Measurements from ENCODE around the gene CNTROB. TPM values are rescaled to one million over a fixed set of nuclear protein-coding genes. Genes with fewer than 3 reads are reported as not detected.

Gene CNTROB
- total RNA-seq, 1 experiment from 2014 or later, result 27.5 TPM

- Histone ChIP-seq H3K9me2 (replicated peaks; ENCODE audit: low read length) (no peaks in the 10 kb centered on the region), H3K4me2 (ENCODE audit: low read length) (no peak overlapping the region), H3K36me3 (ENCODE audit: low read depth, low read length) (no peaks in the 10 kb centered on the region; the same call in none of the 2 replicates), H3K4me3 (ENCODE audit: low read length) (no peak overlapping the region), H3K4me1 (ENCODE audit: insufficient read depth, low read length) (no peaks in the 10 kb centered on the region), H3K79me2 (ENCODE audit: low read length) (no peaks in the 10 kb centered on the region), H3K27ac (ENCODE audit: low read length) (no peak overlapping the region), H3K27me3 (ENCODE audit: low read length) (no peaks in the 10 kb centered on the region), H3F3A (ENCODE audit: low read length, unreplicated experiment) (no peaks in the 10 kb centered on the region), H3K9ac (ENCODE audit: low read length) (no peak overlapping the region), H4K20me1 (ENCODE audit: low read length) (no peaks in the 10 kb centered on the region), H3K9me3 (ENCODE audit: low read length) (no peaks in the 10 kb centered on the region), H2AFZ (ENCODE audit: low read length) (no peak overlapping the region)
- ATAC-seq, result no peak
- POLR2A ChIA-PET (ENCODE audit: unreplicated experiment), result no interaction called here
- BruUV-seq (replicated peaks), result no TSS peak
- CTCF ChIA-PET, result no interaction called here
- TF ChIP-seq EZH2 (IDR thresholded peaks at IDR 0.05; ENCODE audit: low read length, unreplicated experiment) (no peak), EZH2phosphoT487 (IDR thresholded peaks at IDR 0.05; ENCODE audit: borderline replicate concordance, low read length) (no peak), CTCF (conservative IDR thresholded peaks at IDR 0.05; ENCODE audit: low read depth, low read length) (no peak)
- no peak for DNase-seq
- intact Hi-C loops (cut with micrococcal nuclease), result no loop called here
Measured at GRCh38 chr17:7945651-7946050, 13.6 kb downstream of the CNTROB start.

- CTCF ChIA-PET, result no interaction called here
- ATAC-seq, result no peak
- TF ChIP-seq EZH2phosphoT487 (IDR thresholded peaks at IDR 0.05; ENCODE audit: borderline replicate concordance, low read length) (no peak), CTCF (conservative IDR thresholded peaks at IDR 0.05; ENCODE audit: low read depth, low read length) (no peak), EZH2 (IDR thresholded peaks at IDR 0.05; ENCODE audit: low read length, unreplicated experiment) (no peak)
- DNase-seq, result no peak
- Histone ChIP-seq H3K9me3 (ENCODE audit: low read length) (no peaks in the 10 kb centered on the region), H3K27me3 (ENCODE audit: low read length) (no peaks in the 10 kb centered on the region), H3K36me3 (ENCODE audit: low read depth, low read length) (no peaks in the 10 kb centered on the region; the same call in none of the 2 replicates), H2AFZ (ENCODE audit: low read length) (no peak overlapping the region), H4K20me1 (ENCODE audit: low read length) (no peaks in the 10 kb centered on the region), H3K4me1 (ENCODE audit: insufficient read depth, low read length) (no peaks in the 10 kb centered on the region), H3K9me2 (replicated peaks; ENCODE audit: low read length) (no peaks in the 10 kb centered on the region), H3K4me3 (ENCODE audit: low read length) (no peak overlapping the region), H3K9ac (ENCODE audit: low read length) (no peak overlapping the region), H3K79me2 (ENCODE audit: low read length) (no peaks in the 10 kb centered on the region), H3K27ac (ENCODE audit: low read length) (no peak overlapping the region), H3F3A (ENCODE audit: low read length, unreplicated experiment) (no peaks in the 10 kb centered on the region), H3K4me2 (ENCODE audit: low read length) (no peak overlapping the region)
- BruUV-seq (replicated peaks), result no TSS peak
- POLR2A ChIA-PET (ENCODE audit: unreplicated experiment), result no interaction called here
- intact Hi-C loops (cut with micrococcal nuclease), result no loop called here
Measured at GRCh38 chr17:7946441-7946840, 14.4 kb downstream of the CNTROB start.

DNA sequence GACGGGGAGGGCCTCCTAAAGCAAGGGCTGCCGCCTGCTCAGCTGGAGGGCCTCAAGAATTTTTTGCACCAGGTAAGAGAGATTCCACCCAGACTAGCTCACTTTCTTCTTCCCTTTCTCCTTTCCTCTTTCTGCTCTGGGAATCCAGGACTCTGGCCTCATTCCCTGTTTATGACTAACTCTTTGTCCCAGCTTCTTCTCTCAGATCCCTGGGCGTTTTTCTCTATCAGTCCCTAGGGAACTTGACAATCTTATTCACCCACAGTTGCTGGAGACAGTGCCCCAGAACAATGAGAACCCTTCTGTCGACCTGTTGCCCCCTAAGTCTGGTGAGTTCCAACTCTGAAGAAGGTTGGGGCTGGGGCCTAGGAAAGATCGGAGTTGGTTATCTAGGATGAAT lies 15.6 kb downstream of the CNTROB start:
- H3K4me2 ChIP-seq (ENCODE audit: low read length), result no peak overlapping the region
- no peaks in the 10 kb centered on the region; the same call in none of the 2 replicates for H3K36me3 ChIP-seq (ENCODE audit: low read depth, low read length)
- no peaks in the 10 kb centered on the region for H3K4me1 ChIP-seq (ENCODE audit: insufficient read depth, low read length)
- no peaks in the 10 kb centered on the region for H3F3A ChIP-seq (ENCODE audit: low read length, unreplicated experiment)
- H4K20me1 ChIP-seq (ENCODE audit: low read length), result no peaks in the 10 kb centered on the region
- no peak overlapping the region for H3K27ac ChIP-seq (ENCODE audit: low read length)
- H3K4me3 ChIP-seq (ENCODE audit: low read length), result no peak overlapping the region
- no peaks in the 10 kb centered on the region for H3K9me2 ChIP-seq (replicated peaks; ENCODE audit: low read length)
- intact Hi-C loops (cut with micrococcal nuclease), result no loop called here
- DNase-seq (no peak), ATAC-seq (no peak)
- H3K9me3 ChIP-seq (ENCODE audit: low read length), result no peaks in the 10 kb centered on the region
- TF ChIP-seq CTCF (conservative IDR thresholded peaks at IDR 0.05; ENCODE audit: low read depth, low read length) (no peak), EZH2phosphoT487 (IDR thresholded peaks at IDR 0.05; ENCODE audit: borderline replicate concordance, low read length) (no peak), EZH2 (IDR thresholded peaks at IDR 0.05; ENCODE audit: low read length, unreplicated experiment) (no peak)
- H3K27me3 ChIP-seq (ENCODE audit: low read length), result no peaks in the 10 kb centered on the region
- no peak overlapping the region for H2AFZ ChIP-seq (ENCODE audit: low read length)
- ChIA-PET CTCF (no interaction called here), POLR2A (ENCODE audit: unreplicated experiment) (no interaction called here)
- no peak overlapping the region for H3K9ac ChIP-seq (ENCODE audit: low read length)
- H3K79me2 ChIP-seq (ENCODE audit: low read length), result no peaks in the 10 kb centered on the region
- BruUV-seq (replicated peaks), result no TSS peak

Data from PC-3 (cell line).